Omental fat pad (tissue), 4 donors: ENCODE data around the gene KIRREL3. TPM values are rescaled to one million over a fixed set of nuclear protein-coding genes. Genes with fewer than 3 reads are reported as not detected.
"Not testable (repeated sequence)": the region's sequence is repeated elsewhere in the genome, so short reads cannot be mapped to it uniquely, and the experiment has no call there.

ENCODE experiments used
- ATAC-seq: fragments of 150-250 bp; one replicate; pipeline ENCODE4 v1.9.1; 2016; ENCODE audit warnings: mild to moderate bottlenecking, moderate library complexity; ENCODE audit not compliant: low FRiP score
- DNase-seq: peaks from one replicate; pipeline ENCODE4 v3.0.0-alpha.2; 2019; ENCODE audit warnings: low spot score
- CTCF ChIP-seq, 3 donors: fragments of 450-650 bp; IDR thresholded peaks; one replicate each; pipeline ENCODE4 v1.5.1; 2016 to 2017; ENCODE audit warnings: antibody characterized with exemption in 3 of 3, mild to moderate bottlenecking in 3 of 3, moderate library complexity in 2 of 3
- total RNA-seq, 4 donors: library from RNA; depleted of rRNA; stranded (reverse); fragments of >200 nt; gene quantifications; one replicate each; pipeline ENCODE4 v1.1.0, GENCODE V29; 2016

Gene KIRREL3
- total RNA-seq, 4 donors from 2014 or later = 0.09 to 0.60 TPM; not detected in 2

GRCh38 chr11:126403022-126403581 lies 597.5 kb downstream of the KIRREL3 start:
- DNase-seq (no peak), ATAC-seq (no peak)
- no peak for TF ChIP-seq CTCF (IDR thresholded peaks at IDR 0.05)

- DNase-seq (no peak), ATAC-seq (no peak)
- no peak for TF ChIP-seq CTCF (IDR thresholded peaks at IDR 0.05)
These were observed 600.1 kb downstream of the KIRREL3 start for GRCh38 chr11:126400479-126400878.

GRCh38 chr11:126400019-126400418 lies 600.6 kb downstream of the KIRREL3 start:
- no peak for TF ChIP-seq CTCF (IDR thresholded peaks at IDR 0.05)
- ATAC-seq (no peak), DNase-seq (no peak)

- DNase-seq = no peak
- no peak for TF ChIP-seq CTCF (IDR thresholded peaks at IDR 0.05)
- no peak for ATAC-seq
These were observed 601.8 kb downstream of the KIRREL3 start for GRCh38 chr11:126398721-126399120.

GRCh38 chr11:126398296-126398695 lies 602.3 kb downstream of the KIRREL3 start:
- DNase-seq (no peak), ATAC-seq (no peak)
- TF ChIP-seq CTCF (IDR thresholded peaks at IDR 0.05) = no peak

GRCh38 chr11:126396965-126397364 lies 603.6 kb downstream of the KIRREL3 start:
- ATAC-seq (no peak), DNase-seq (no peak)
- TF ChIP-seq CTCF (IDR thresholded peaks at IDR 0.05) = no peak

- not testable (repeated sequence) for ATAC-seq, DNase-seq
These were observed 604.3 kb downstream of the KIRREL3 start for GRCh38 chr11:126396266-126396665.

GRCh38 chr11:126395784-126396183 lies 604.8 kb downstream of the KIRREL3 start:
- DNase-seq = not testable (repeated sequence)
- peak; percentile 53 for ATAC-seq

- ATAC-seq = peak; percentile 69
- DNase-seq = not testable (repeated sequence)
These were observed 605.9 kb downstream of the KIRREL3 start for GRCh38 chr11:126394634-126395072.
